HL-60 (cell line): ENCODE results near the gene DYSF.

Experiments
- DNase-seq, 2 experiments: peaks; one replicate each; pipeline ENCODE4 v3.0.0-alpha.2; 2010 to 2020; ENCODE audit warnings: low read depth in 1 of 2, low spot score in 1 of 2
- H3K27ac ChIP-seq: fragments of 250-450 bp; sonication (Bioruptor Pico); replicated peaks from 2 replicates; pipeline ENCODE4 v1.5.1; 2020; ENCODE audit warnings: mild to moderate bottlenecking, moderate library complexity
- H3K27me3 ChIP-seq: fragments of 250-450 bp; sonication (Bioruptor Pico); 2 replicates; pipeline ENCODE4 v1.5.1; 2021; ENCODE audit warnings: mild to moderate bottlenecking, moderate library complexity; ENCODE audit not compliant: insufficient read depth, poor library complexity, severe bottlenecking
- H3K4me3 ChIP-seq: replicated peaks from 2 replicates; pipeline ENCODE4 v1.5.1; 2011; ENCODE audit warnings: mild to moderate bottlenecking, control low read depth, low read length; ENCODE audit not compliant: insufficient read depth
- GABPA ChIP-seq: IDR thresholded peaks from 2 replicates; pipeline ENCODE4 v1.6.1; 2012; ENCODE audit warnings: low read depth
- POLR2AphosphoS5 ChIP-seq: IDR thresholded peaks from 2 replicates; pipeline ENCODE4 v1.6.1; 2012; ENCODE audit warnings: low read depth
- SPI1 ChIP-seq: IDR thresholded peaks from 2 replicates; pipeline ENCODE4 v1.6.1; 2012; ENCODE audit warnings: low read depth, mild to moderate bottlenecking, borderline replicate concordance
- TF ChIP-seq, protein P1 (sequence below): IDR thresholded peaks from 2 replicates; pipeline ENCODE4 v1.6.1; 2012; ENCODE audit warnings: low read depth; ENCODE audit not compliant: insufficient replicate concordance
- TF ChIP-seq, protein P2 (sequence below): IDR thresholded peaks from one replicate; pipeline ENCODE4 v1.5.1; 2011; ENCODE audit warnings: low read length, control low read depth, inconsistent platforms; ENCODE audit not compliant: insufficient read depth

DYSF gene

DNA sequence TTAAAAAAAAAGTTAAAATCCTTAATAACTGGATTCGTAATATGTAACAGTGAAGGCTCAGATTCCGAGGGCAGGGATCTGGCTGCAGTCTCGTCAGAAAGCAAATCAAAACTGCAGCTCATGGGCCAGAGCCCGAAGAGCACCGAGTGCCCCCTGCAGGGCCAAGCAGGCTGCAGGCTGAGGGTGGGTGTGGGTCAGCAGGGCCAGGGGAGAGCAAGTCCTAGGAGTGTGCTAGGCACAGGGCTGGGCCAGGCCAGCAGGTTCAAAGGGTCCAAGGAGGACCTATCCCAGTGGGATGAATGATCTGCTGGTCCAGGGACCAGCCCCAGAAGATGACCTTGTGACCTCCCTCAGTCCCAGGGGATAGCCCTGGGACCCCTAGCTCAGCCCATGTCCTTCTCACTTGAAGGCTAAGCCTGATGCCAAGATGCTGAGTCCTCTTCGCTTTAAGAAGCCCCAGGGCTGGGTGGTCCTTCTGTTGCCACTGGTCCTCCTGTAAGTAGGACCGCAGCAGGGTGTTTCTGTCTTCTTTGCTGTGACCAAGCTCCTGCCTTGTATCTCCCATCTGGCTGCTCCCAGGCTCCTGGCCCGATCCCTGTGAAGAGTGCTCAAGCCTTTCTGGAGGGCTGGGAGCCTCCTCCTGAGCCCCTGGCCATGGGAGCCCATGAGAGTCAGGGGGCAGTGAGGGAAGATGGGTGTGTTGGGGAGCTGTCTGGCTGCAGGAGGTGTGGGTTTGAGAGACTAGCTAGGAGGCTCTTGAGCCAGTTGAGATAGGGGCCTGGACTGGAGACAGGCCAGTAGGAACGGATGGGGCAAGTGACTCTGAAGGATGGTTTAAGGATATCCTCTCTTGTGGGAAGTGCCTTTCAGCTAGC, 150.7 kb downstream of the DYSF start:
- Histone ChIP-seq H3K27ac (no peak overlapping the region), H3K27me3 (no peaks in the 10 kb centered on the region), H3K4me3 (no peak overlapping the region)
- TF ChIP-seq, protein P1, sequence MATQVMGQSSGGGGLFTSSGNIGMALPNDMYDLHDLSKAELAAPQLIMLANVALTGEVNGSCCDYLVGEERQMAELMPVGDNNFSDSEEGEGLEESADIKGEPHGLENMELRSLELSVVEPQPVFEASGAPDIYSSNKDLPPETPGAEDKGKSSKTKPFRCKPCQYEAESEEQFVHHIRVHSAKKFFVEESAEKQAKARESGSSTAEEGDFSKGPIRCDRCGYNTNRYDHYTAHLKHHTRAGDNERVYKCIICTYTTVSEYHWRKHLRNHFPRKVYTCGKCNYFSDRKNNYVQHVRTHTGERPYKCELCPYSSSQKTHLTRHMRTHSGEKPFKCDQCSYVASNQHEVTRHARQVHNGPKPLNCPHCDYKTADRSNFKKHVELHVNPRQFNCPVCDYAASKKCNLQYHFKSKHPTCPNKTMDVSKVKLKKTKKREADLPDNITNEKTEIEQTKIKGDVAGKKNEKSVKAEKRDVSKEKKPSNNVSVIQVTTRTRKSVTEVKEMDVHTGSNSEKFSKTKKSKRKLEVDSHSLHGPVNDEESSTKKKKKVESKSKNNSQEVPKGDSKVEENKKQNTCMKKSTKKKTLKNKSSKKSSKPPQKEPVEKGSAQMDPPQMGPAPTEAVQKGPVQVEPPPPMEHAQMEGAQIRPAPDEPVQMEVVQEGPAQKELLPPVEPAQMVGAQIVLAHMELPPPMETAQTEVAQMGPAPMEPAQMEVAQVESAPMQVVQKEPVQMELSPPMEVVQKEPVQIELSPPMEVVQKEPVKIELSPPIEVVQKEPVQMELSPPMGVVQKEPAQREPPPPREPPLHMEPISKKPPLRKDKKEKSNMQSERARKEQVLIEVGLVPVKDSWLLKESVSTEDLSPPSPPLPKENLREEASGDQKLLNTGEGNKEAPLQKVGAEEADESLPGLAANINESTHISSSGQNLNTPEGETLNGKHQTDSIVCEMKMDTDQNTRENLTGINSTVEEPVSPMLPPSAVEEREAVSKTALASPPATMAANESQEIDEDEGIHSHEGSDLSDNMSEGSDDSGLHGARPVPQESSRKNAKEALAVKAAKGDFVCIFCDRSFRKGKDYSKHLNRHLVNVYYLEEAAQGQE: no peak
- TF ChIP-seq, protein P2, sequence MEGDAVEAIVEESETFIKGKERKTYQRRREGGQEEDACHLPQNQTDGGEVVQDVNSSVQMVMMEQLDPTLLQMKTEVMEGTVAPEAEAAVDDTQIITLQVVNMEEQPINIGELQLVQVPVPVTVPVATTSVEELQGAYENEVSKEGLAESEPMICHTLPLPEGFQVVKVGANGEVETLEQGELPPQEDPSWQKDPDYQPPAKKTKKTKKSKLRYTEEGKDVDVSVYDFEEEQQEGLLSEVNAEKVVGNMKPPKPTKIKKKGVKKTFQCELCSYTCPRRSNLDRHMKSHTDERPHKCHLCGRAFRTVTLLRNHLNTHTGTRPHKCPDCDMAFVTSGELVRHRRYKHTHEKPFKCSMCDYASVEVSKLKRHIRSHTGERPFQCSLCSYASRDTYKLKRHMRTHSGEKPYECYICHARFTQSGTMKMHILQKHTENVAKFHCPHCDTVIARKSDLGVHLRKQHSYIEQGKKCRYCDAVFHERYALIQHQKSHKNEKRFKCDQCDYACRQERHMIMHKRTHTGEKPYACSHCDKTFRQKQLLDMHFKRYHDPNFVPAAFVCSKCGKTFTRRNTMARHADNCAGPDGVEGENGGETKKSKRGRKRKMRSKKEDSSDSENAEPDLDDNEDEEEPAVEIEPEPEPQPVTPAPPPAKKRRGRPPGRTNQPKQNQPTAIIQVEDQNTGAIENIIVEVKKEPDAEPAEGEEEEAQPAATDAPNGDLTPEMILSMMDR: no peak
- TF ChIP-seq GABPA: no peak
- TF ChIP-seq SPI1: no peak
- TF ChIP-seq POLR2AphosphoS5: no peak
- DNase-seq: no peak

DNA sequence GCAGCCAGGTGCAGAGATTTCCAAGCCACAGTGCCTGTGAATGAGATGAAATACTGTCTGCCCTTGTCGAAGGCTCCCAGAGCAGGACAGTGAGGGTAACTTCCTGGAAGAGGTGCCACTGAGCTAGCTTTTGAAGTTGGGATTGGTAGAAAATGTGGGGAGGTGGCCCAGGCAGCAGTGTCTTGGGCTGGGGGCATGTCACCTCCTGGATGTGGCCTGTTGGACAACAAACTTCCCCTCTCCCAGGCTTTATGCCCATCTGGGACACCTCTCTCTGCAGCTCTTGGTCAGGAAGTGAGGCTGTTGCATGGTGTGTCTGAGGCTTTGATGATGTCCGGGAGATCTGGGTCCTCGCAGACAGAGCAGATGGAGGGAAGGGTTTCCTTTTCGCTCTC, 151.4 kb downstream of the DYSF start:
- no peak for DNase-seq
- Histone ChIP-seq H3K27ac (no peak overlapping the region), H3K27me3 (no peaks in the 10 kb centered on the region), H3K4me3 (no peak overlapping the region)
- TF ChIP-seq GABPA (no peak), SPI1 (no peak), POLR2AphosphoS5 (no peak)
- TF ChIP-seq, protein P2: no peak

DNA sequence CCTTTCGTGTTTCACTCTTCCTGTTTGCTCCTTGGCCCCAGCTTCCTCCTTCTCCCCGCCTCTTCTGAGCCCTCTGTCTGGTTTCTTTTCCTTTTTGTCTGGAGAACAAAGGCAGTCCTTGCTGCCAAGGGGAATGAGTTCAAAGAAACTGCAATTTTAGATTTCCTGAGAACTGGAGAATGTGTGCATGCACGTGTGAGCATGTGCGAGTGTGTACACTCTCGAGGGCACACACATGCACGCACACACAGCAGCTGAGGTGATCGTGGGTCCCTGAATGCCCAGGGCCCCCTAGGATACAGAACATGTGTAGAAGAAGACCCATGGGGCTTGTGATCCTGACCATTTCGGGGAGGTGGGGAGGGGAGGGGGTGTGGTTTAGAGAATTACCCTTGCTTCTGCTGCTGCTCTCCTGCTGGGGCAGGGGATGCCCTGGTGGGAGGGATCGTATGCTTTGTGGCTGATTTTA, 151.8 kb downstream of the DYSF start:
- no peak overlapping the region for H3K27ac ChIP-seq
- no peak overlapping the region for H3K4me3 ChIP-seq
- H3K27me3 ChIP-seq: no peaks in the 10 kb centered on the region
- TF ChIP-seq POLR2AphosphoS5: no peak
- TF ChIP-seq, protein P2: no peak
- TF ChIP-seq, protein P1: no peak
- TF ChIP-seq GABPA: no peak
- no peak for TF ChIP-seq SPI1
- no peak for DNase-seq
